ENCODE results near the gene C4B.
"Not testable (repeated sequence)": the region's sequence is repeated elsewhere in the genome, so short reads cannot be mapped to it uniquely, and the experiment has no call there.

Gene C4B

DNA sequence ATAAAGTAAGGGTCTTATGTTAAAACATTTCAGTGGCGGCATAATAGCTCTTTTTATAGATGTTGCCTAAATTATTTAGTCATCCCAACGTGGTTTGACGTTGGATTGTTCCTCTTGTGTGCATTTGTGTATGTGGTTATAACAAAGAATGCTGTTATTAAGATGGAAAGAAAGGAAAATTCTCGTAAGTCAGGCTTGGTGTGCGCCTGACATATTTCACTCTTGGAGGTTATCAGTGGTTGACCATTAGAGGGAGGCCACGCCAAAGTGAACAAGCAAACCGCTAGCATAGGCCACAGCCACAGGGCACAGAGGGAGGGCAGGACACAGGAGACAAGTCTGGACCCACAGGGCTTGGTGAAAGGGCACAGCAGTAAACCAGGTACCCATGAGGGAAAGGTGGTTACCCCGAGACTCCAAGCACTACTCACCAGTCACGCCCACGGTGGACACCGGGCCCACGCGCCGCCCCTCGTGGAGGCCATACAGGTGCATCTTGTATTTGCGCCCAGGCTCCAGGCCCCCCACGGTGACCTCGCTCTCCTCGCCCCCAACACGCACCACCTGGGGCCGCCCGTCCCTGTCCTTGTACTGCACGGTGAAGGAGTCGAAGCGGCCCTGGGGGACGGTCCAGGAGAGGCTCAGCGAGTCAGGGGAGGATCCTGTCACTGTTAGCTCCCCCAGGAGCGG is 46.5 kb downstream of the C4B start:
- no CpG with 5 or more reads among the region's 28 CpGs for WGBS, 2 donors (ENCODE audit: extremely low coverage in 2 of 2, insufficient read length in 2 of 2, insufficient replicate concordance in 1 of 2)
- peaks cover 0 to 11% (median 0%) of the 10 kb centered on the region in 3 experiments for H3K27me3 ChIP-seq (ENCODE audit: control insufficient read depth in 3 of 3, insufficient read depth in 3 of 3, low read depth in 1 of 3, low read length in 3 of 3)
- H3K27ac ChIP-seq (replicated peaks; ENCODE audit: low read length) = no peak overlapping the region
- H3K23ac ChIP-seq (ENCODE audit: low read depth, low read length, poor library complexity) = no peak overlapping the region
- no peak for DNase-seq (ENCODE audit: low spot score)
- H3K79me1 ChIP-seq (ENCODE audit: low read depth, low read length) = no peaks in the 10 kb centered on the region
- no peak overlapping the region for H3K4me3 ChIP-seq (ENCODE audit: low read length in 2 of 2)
- peak overlapping the region; percentile 44 for H3K9ac ChIP-seq (ENCODE audit: low read depth, low read length, poor library complexity)
- H2BK12ac ChIP-seq (ENCODE audit: low read length) = no peak overlapping the region
- H3K4me1 ChIP-seq (ENCODE audit: control insufficient read depth in 2 of 2, insufficient read depth in 1 of 2, low read depth in 1 of 2, low read length in 2 of 2) = no peaks in the 10 kb centered on the region
- no peak overlapping the region for H2AK5ac ChIP-seq (ENCODE audit: low read depth, low read length)
- no peak overlapping the region for H2BK15ac ChIP-seq (ENCODE audit: low read length)
- no peak overlapping the region for H3K4ac ChIP-seq (ENCODE audit: low read length)
- no peak overlapping the region for H3K14ac ChIP-seq (ENCODE audit: low read length)
- no peak overlapping the region for H2BK120ac ChIP-seq (ENCODE audit: low read depth, low read length)
- H3K36me3 ChIP-seq (replicated peaks in 1 of 2; ENCODE audit: control insufficient read depth in 2 of 2, insufficient read depth in 2 of 2, low read length in 2 of 2) = no peaks in the 10 kb centered on the region
- no peak overlapping the region for H4K91ac ChIP-seq (ENCODE audit: low read depth, low read length, poor library complexity)
- no peak overlapping the region for H3K18ac ChIP-seq (ENCODE audit: low read length)
- no peak overlapping the region for H2AFZ ChIP-seq (ENCODE audit: low read length)
- peak overlapping the region; percentile 22 for H2BK5ac ChIP-seq (ENCODE audit: low read length)
- H3K9me3 ChIP-seq (replicated peaks in 1 of 2; ENCODE audit: control insufficient read depth in 2 of 2, insufficient read depth in 1 of 2, low read depth in 1 of 2, low read length in 2 of 2) = no peaks in the 10 kb centered on the region
- no peak overlapping the region for H3K4me2 ChIP-seq (ENCODE audit: insufficient read depth, low read length, poor library complexity, severe bottlenecking)
- H4K8ac ChIP-seq (ENCODE audit: low read depth, low read length) = no peak overlapping the region

DNA sequence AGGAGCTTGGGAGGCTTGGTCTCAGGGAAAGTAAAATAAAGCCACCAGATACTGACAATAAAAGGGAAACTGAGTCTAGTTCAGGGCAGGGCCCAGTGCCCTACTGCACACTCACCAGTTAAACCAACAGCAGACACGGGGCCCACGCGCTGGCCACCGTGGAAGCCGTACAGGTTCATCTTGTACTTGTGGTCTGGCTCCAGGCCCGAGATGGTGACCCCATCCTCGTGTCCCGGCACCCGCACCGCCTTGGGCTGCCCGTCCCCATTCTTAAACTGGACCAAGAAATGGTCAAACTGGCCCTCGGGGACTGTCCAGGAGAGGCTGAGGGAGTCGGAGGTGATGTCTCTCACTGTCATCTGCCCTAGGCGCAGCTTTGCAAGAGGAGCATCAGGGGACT is 50.1 kb downstream of the C4B start:
- Histone ChIP-seq H4K91ac (ENCODE audit: low read depth, low read length, poor library complexity) (no peak overlapping the region), H2BK15ac (ENCODE audit: low read length) (no peak overlapping the region), H2BK120ac (ENCODE audit: low read depth, low read length) (no peak overlapping the region), H4K8ac (ENCODE audit: low read depth, low read length) (no peak overlapping the region), H3K4me2 (ENCODE audit: insufficient read depth, low read length, poor library complexity, severe bottlenecking) (no peak overlapping the region), H3K36me3 (replicated peaks in 1 of 2; ENCODE audit: control insufficient read depth in 2 of 2, insufficient read depth in 2 of 2, low read length in 2 of 2) (no peaks in the 10 kb centered on the region), H3K79me1 (ENCODE audit: low read depth, low read length) (peaks cover 2% of the 10 kb centered on the region), H3K9ac (ENCODE audit: low read depth, low read length, poor library complexity) (peak overlapping the region; percentile 30), H3K23ac (ENCODE audit: low read depth, low read length, poor library complexity) (no peak overlapping the region), H3K4me1 (ENCODE audit: control insufficient read depth in 2 of 2, insufficient read depth in 1 of 2, low read depth in 1 of 2, low read length in 2 of 2) (no peaks in the 10 kb centered on the region), H3K4ac (ENCODE audit: low read length) (no peak overlapping the region), H3K4me3 (ENCODE audit: low read length in 2 of 2) (no peak overlapping the region), H2BK5ac (ENCODE audit: low read length) (peak overlapping the region; percentile 55), H3K27me3 (ENCODE audit: control insufficient read depth in 3 of 3, insufficient read depth in 3 of 3, low read depth in 1 of 3, low read length in 3 of 3) (peaks cover 0 to 7% (median 0%) of the 10 kb centered on the region in 3 experiments), H3K9me3 (replicated peaks in 1 of 2; ENCODE audit: control insufficient read depth in 2 of 2, insufficient read depth in 1 of 2, low read depth in 1 of 2, low read length in 2 of 2) (no peaks in the 10 kb centered on the region), H2BK12ac (ENCODE audit: low read length) (peak overlapping the region; percentile 49), H2AFZ (ENCODE audit: low read length) (no peak overlapping the region), H3K14ac (ENCODE audit: low read length) (peak overlapping the region; percentile 63), H2AK5ac (ENCODE audit: low read depth, low read length) (no peak overlapping the region), H3K27ac (replicated peaks; ENCODE audit: low read length) (no peak overlapping the region), H3K18ac (ENCODE audit: low read length) (no peak overlapping the region)
- no peak for DNase-seq (ENCODE audit: low spot score)
- WGBS, 2 donors (ENCODE audit: extremely low coverage in 2 of 2, insufficient read length in 2 of 2, insufficient replicate concordance in 1 of 2) = no CpG with 5 or more reads among the region's 14 CpGs

DNA sequence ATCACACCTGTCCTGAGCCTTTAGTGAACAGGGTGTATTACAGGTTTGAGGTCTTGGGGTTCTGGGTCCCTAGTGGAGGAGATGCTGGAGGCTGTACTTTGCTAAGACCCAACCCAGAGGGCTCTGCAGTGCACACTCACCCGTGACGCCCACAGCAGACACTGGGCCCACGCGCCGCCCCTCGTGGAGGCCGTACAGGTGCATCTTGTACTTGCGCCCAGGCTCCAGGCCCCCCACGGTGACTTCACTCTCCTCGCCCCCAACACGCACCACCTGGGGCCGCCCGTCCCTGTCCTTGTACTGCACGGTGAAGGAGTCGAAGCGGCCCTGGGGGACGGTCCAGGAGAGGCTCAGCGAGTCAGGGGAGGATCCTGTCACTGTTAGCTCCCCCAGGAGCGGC is 52.9 kb downstream of the C4B start:
- not testable (repeated sequence) for H3K9ac ChIP-seq (ENCODE audit: low read depth, low read length, poor library complexity); H3K23ac ChIP-seq (ENCODE audit: low read depth, low read length, poor library complexity); H2AK5ac ChIP-seq (ENCODE audit: low read depth, low read length); H4K91ac ChIP-seq (ENCODE audit: low read depth, low read length, poor library complexity); H3K4me1 ChIP-seq (ENCODE audit: control insufficient read depth in 2 of 2, insufficient read depth in 1 of 2, low read depth in 1 of 2, low read length in 2 of 2); H3K9me3 ChIP-seq (replicated peaks in 1 of 2; ENCODE audit: control insufficient read depth in 2 of 2, insufficient read depth in 1 of 2, low read depth in 1 of 2, low read length in 2 of 2); H3K4me3 ChIP-seq (ENCODE audit: low read length in 2 of 2); H2BK12ac ChIP-seq (ENCODE audit: low read length); H2BK5ac ChIP-seq (ENCODE audit: low read length); H3K36me3 ChIP-seq (replicated peaks in 1 of 2; ENCODE audit: control insufficient read depth in 2 of 2, insufficient read depth in 2 of 2, low read length in 2 of 2); H3K14ac ChIP-seq (ENCODE audit: low read length); H3K4ac ChIP-seq (ENCODE audit: low read length); H3K4me2 ChIP-seq (ENCODE audit: insufficient read depth, low read length, poor library complexity, severe bottlenecking); H4K8ac ChIP-seq (ENCODE audit: low read depth, low read length); H3K18ac ChIP-seq (ENCODE audit: low read length); H2BK15ac ChIP-seq (ENCODE audit: low read length); H3K27ac ChIP-seq (replicated peaks; ENCODE audit: low read length); H2BK120ac ChIP-seq (ENCODE audit: low read depth, low read length); H3K79me1 ChIP-seq (ENCODE audit: low read depth, low read length); DNase-seq (ENCODE audit: low spot score); H2AFZ ChIP-seq (ENCODE audit: low read length)
- H3K27me3 ChIP-seq (ENCODE audit: control insufficient read depth in 3 of 3, insufficient read depth in 3 of 3, low read depth in 1 of 3, low read length in 3 of 3) = peaks cover 0 to 17% (median 0%) of the 10 kb centered on the region in 3 experiments
- WGBS, 2 donors (ENCODE audit: extremely low coverage in 2 of 2, insufficient read length in 2 of 2, insufficient replicate concordance in 1 of 2) = no CpG with 5 or more reads among the region's 19 CpGs

DNA sequence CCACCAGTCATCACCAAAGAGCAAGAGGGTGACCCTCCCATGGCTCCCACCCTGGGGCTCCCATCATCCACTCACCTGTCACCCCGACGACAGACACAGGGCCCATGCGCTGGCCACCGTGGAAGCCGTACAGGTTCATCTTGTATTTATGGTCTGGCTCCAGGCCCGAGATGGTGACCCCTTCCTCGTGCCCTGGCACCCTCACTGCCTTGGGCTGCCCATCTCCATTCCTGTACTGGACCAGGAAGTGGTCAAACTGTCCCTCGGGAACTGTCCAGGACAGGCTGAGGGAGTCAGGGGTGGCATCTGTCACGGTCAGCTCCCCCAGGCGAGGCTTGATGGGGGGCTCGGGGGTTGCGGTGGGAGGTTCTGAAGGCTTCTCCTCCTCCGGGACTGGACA is 53.7 kb downstream of the C4B start:
- H3K27ac ChIP-seq (replicated peaks; ENCODE audit: low read length) = not testable (repeated sequence)
- WGBS, 2 donors (ENCODE audit: extremely low coverage in 2 of 2, insufficient read length in 2 of 2, insufficient replicate concordance in 1 of 2) = no CpG with 5 or more reads among the region's 13 CpGs
- peaks cover 0 to 21% (median 0%) of the 10 kb centered on the region in 3 experiments for H3K27me3 ChIP-seq (ENCODE audit: control insufficient read depth in 3 of 3, insufficient read depth in 3 of 3, low read depth in 1 of 3, low read length in 3 of 3)

More for the DNA sequence above, 53.7 kb downstream of the C4B start:
- not testable (repeated sequence) for H3K4me2 ChIP-seq (ENCODE audit: insufficient read depth, low read length, poor library complexity, severe bottlenecking); H2BK12ac ChIP-seq (ENCODE audit: low read length); H4K91ac ChIP-seq (ENCODE audit: low read depth, low read length, poor library complexity); H4K8ac ChIP-seq (ENCODE audit: low read depth, low read length); H2BK15ac ChIP-seq (ENCODE audit: low read length); H2BK5ac ChIP-seq (ENCODE audit: low read length); H2BK120ac ChIP-seq (ENCODE audit: low read depth, low read length); H3K9me3 ChIP-seq (replicated peaks in 1 of 2; ENCODE audit: control insufficient read depth in 2 of 2, insufficient read depth in 1 of 2, low read depth in 1 of 2, low read length in 2 of 2); H3K79me1 ChIP-seq (ENCODE audit: low read depth, low read length); H3K36me3 ChIP-seq (replicated peaks in 1 of 2; ENCODE audit: control insufficient read depth in 2 of 2, insufficient read depth in 2 of 2, low read length in 2 of 2); H3K18ac ChIP-seq (ENCODE audit: low read length); H2AFZ ChIP-seq (ENCODE audit: low read length); H3K4me3 ChIP-seq (ENCODE audit: low read length in 2 of 2); H3K4ac ChIP-seq (ENCODE audit: low read length); DNase-seq (ENCODE audit: low spot score); H3K14ac ChIP-seq (ENCODE audit: low read length); H3K9ac ChIP-seq (ENCODE audit: low read depth, low read length, poor library complexity); H2AK5ac ChIP-seq (ENCODE audit: low read depth, low read length); H3K23ac ChIP-seq (ENCODE audit: low read depth, low read length, poor library complexity)
- peaks cover 0 to 13% of the 10 kb centered on the region in 2 donors for H3K4me1 ChIP-seq (ENCODE audit: control insufficient read depth in 2 of 2, insufficient read depth in 1 of 2, low read depth in 1 of 2, low read length in 2 of 2)
